Fibroblast of mammary gland (primary cell): ENCODE data around the gene AK8.

ENCODE experiments used
- DNase-seq: peaks from one replicate; pipeline ENCODE4 v3.0.0-alpha.2; 2010; ENCODE audit warnings: low read depth
- H3K4me3 ChIP-seq: 2 replicates; pipeline ENCODE4 v1.5.1; 2011; ENCODE audit warnings: low read depth, mild to moderate bottlenecking, low read length, moderate library complexity; ENCODE audit not compliant: control insufficient read depth
- CTCF ChIP-seq: conservative IDR thresholded peaks from 2 replicates; pipeline ENCODE4 v1.5.1; 2011; ENCODE audit warnings: low read depth, low read length, inconsistent platforms; ENCODE audit not compliant: control insufficient read depth, insufficient read depth

Gene AK8

GRCh38 chr9:132877824-132878694, at the start of gene AK8:
AK8 (minus strand) TSS chr9:132878284; CDS start chr9:132878255, 29 bp downstream.
- DNase-seq, result peak; percentile 60
- no peak for TF ChIP-seq CTCF

GRCh38 chr9:132927704-132928103, 49.6 kb upstream of the AK8 start:
- no peak overlapping the region for H3K4me3 ChIP-seq
- DNase-seq, result no peak
- no peak for TF ChIP-seq CTCF

More at GRCh38 chr9:132877824-132878694, at the start of gene AK8:
- peak within 1 kb of the TSS; percentile 97 for H3K4me3 ChIP-seq

GRCh38 chr9:132923346-132923902, 45.3 kb upstream of the AK8 start:
- TF ChIP-seq CTCF, result no peak
- H3K4me3 ChIP-seq, result no peak overlapping the region
- no peak for DNase-seq

GRCh38 chr9:132919614-132920268, 41.7 kb upstream of the AK8 start:
- H3K4me3 ChIP-seq, result no peak overlapping the region
- no peak for TF ChIP-seq CTCF
- DNase-seq, result no peak

GRCh38 chr9:132914924-132915323, 36.8 kb upstream of the AK8 start:
- no peak overlapping the region for H3K4me3 ChIP-seq
- no peak for DNase-seq
- no peak for TF ChIP-seq CTCF

- no peak overlapping the region for H3K4me3 ChIP-seq
- no peak for TF ChIP-seq CTCF
- no peak for DNase-seq
Measured at GRCh38 chr9:132912131-132912530, 34.0 kb upstream of the AK8 start.
